Coronary artery (tissue), 2 donors: ENCODE results near the gene FOXG1.

Experiments
- DNase-seq: peaks from one replicate; pipeline ENCODE4 v3.0.0-alpha.2; 2017; ENCODE audit warnings: low spot score
- H3K27ac ChIP-seq, 2 donors: fragments of 200-600 bp; sonication (generic); one replicate each; pipeline ENCODE4 v1.5.1; 2016 to 2019
- H3K4me3 ChIP-seq: fragments of 200-600 bp; sonication (generic); 2 replicates; pipeline ENCODE4 v1.5.1; 2016; ENCODE audit warnings: mild to moderate bottlenecking, moderate library complexity
- CTCF ChIP-seq: fragments of 200-600 bp; sonication (generic); IDR thresholded peaks from one replicate; pipeline ENCODE4 v1.5.1; 2019; ENCODE audit warnings: antibody characterized with exemption

FOXG1 gene

GRCh38 chr14:28762303-28762954 is 4.2 kb upstream of the FOXG1 start:
- no peak overlapping the region for H3K4me3 ChIP-seq
- TF ChIP-seq CTCF, result no peak
- no peak overlapping the region for H3K27ac ChIP-seq
- no peak for DNase-seq

DNA sequence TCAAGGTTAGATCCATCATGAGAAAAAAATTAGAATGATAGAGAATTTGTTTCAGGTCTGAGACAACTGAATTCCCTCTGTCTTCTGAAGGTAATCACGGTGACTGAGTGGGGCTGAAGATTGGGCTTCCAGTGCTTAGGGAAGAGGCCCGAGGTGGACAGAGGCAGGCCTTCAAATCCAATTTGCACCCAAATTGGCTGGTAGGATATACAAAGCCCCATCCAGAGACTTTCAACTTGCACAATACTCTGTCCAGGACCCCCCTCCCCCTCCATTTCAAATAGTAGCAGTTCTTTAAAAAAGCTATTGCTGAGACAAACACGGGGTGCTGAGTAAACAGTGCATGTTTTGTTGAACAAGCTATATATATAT is 3.6 kb upstream of the FOXG1 start:
- Histone ChIP-seq H3K4me3 (no peak overlapping the region), H3K27ac (no peak overlapping the region)
- DNase-seq, result no peak
- TF ChIP-seq CTCF, result no peak

GRCh38 chr14:28763751-28764256 is 2.8 kb upstream of the FOXG1 start:
- no peak overlapping the region for H3K27ac ChIP-seq
- H3K4me3 ChIP-seq, result no peak overlapping the region
- DNase-seq, result no peak
- no peak for TF ChIP-seq CTCF

- DNase-seq, result no peak
- TF ChIP-seq CTCF, result no peak
- H3K4me3 ChIP-seq, result no peak overlapping the region
- no peak overlapping the region for H3K27ac ChIP-seq
These were observed 2.1 kb upstream of the FOXG1 start for GRCh38 chr14:28764257-28765160.

GRCh38 chr14:28765169-28765830 is 1.3 kb upstream of the FOXG1 start:
- no peak for TF ChIP-seq CTCF
- Histone ChIP-seq H3K4me3 (peak overlapping the region; percentile 54), H3K27ac (peak overlapping the region in 1 of 2 donors; percentile 19)
- DNase-seq, result no peak

DNA sequence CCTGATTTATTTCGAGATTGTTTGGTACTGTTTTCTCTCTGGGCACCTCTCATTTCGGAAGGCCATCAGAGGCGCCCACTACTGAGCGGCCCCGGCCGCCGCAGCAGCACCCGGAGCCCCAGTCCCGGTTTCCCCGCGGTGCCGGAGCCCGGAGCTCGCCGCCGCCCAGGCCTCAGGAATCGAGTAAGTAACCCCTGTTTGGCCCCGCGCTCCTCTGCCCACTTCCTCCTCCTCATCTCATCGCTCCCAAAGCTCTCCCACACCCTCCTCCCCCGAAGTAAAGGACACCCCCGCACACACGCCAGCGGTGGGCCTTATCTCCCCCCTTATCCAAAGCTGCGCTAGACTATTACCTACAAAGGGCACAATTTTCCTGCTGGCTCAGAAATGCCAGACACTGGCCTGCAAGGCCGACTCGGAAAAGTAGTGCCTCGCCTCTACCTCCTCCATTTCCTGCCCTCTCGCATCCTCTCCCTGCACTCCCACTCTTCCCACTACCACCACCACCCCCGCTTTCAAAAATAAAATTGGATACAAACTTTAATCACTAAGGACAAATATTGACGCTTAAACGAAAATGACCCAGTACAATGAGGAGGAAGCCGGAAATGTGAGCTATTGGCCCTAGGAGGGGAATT is 637 bp upstream of the FOXG1 start:
- no peak for TF ChIP-seq CTCF
- DNase-seq, result no peak
- Histone ChIP-seq H3K4me3 (peak overlapping the region; percentile 54), H3K27ac (peak overlapping the region in 1 of 2 donors; percentile 19)
